Kidney glomerular epithelial cell (primary cell): ENCODE measurements around the gene CCDC47.

Experiments
- DNase-seq: peaks from one replicate; lab custom pipeline; 2025; lab: John Stamatoyannopoulos, UW

CCDC47 gene

GRCh38 chr17:63785556-63785955 is 12.2 kb upstream of the CCDC47 start:
- DNase-seq: peak; percentile 57

- no peak for DNase-seq
Measured at GRCh38 chr17:63783522-63783921, 10.1 kb upstream of the CCDC47 start.

GRCh38 chr17:63780928-63781327 is 7.5 kb upstream of the CCDC47 start:
- DNase-seq: no peak

- peak; percentile 8 for DNase-seq
Measured at GRCh38 chr17:63780507-63780906, 7.1 kb upstream of the CCDC47 start.

- no peak for DNase-seq
Measured at GRCh38 chr17:63775420-63775819, 2.0 kb upstream of the CCDC47 start.

- DNase-seq: no peak
Measured at GRCh38 chr17:63774969-63775265, 1.5 kb upstream of the CCDC47 start.

GRCh38 chr17:63774141-63774968 is 958 bp upstream of the CCDC47 start, which contains the start of gene DDX42:
TSS of gene DDX42 (plus strand) at chr17:63774170. CDS start at chr17:63787050, 12,880 bp downstream.
- no peak for DNase-seq

- DNase-seq: peak; percentile 22
Measured at GRCh38 chr17:63772801-63773271, 561 bp downstream of the CCDC47 start.

GRCh38 chr17:63768433-63768832 is 5.0 kb downstream of the CCDC47 start:
- DNase-seq: no peak

GRCh38 chr17:63766754-63767153 is 6.6 kb downstream of the CCDC47 start:
- DNase-seq: no peak

GRCh38 chr17:63764716-63765115 is 8.7 kb downstream of the CCDC47 start:
- DNase-seq: no peak

GRCh38 chr17:63762161-63763078 is 11.0 kb downstream of the CCDC47 start:
- no peak for DNase-seq

GRCh38 chr17:63760771-63761539 is 12.4 kb downstream of the CCDC47 start:
- no peak for DNase-seq

- DNase-seq: no peak
Measured at GRCh38 chr17:63758428-63758827, 15.0 kb downstream of the CCDC47 start.

- no peak for DNase-seq
Measured at GRCh38 chr17:63754046-63754445, 19.4 kb downstream of the CCDC47 start.

- no peak for DNase-seq
Measured at GRCh38 chr17:63753215-63753614, 20.2 kb downstream of the CCDC47 start.

- no peak for DNase-seq
Measured at GRCh38 chr17:63752707-63753106, 20.7 kb downstream of the CCDC47 start.

GRCh38 chr17:63751806-63752205 is 21.6 kb downstream of the CCDC47 start:
- DNase-seq: no peak

- DNase-seq: peak; percentile 97
Measured at GRCh38 chr17:63741408-63742173, 31.8 kb downstream of the CCDC47 start, which contains the start of gene STRADA. TSS of gene STRADA (minus strand) at chr17:63741799. CDS start at chr17:63728369, 13,430 bp downstream.

GRCh38 chr17:63741143-63741407 is 32.3 kb downstream of the CCDC47 start:
- DNase-seq: no peak

GRCh38 chr17:63740464-63741142 is 32.8 kb downstream of the CCDC47 start:
- DNase-seq: no peak
